LNCaP clone FGC (cell line): ENCODE data around the gene UNC119B.

Experiments
- DNase-seq: peaks from one replicate; pipeline ENCODE4 v3.0.0-alpha.2; 2011; ENCODE audit warnings: low read depth
- H3K4me3 ChIP-seq: 2 replicates; pipeline ENCODE4 v1.5.1; 2011; ENCODE audit warnings: mild to moderate bottlenecking, low read depth, low read length, control low read depth
- TF ChIP-seq, protein P1 (sequence below): IDR thresholded peaks from 2 replicates; pipeline ENCODE4 v1.5.1; 2012; ENCODE audit warnings: mild to moderate bottlenecking; ENCODE audit not compliant: control insufficient read depth, insufficient read depth; ENCODE audit errors: extremely low read depth

UNC119B gene

DNA sequence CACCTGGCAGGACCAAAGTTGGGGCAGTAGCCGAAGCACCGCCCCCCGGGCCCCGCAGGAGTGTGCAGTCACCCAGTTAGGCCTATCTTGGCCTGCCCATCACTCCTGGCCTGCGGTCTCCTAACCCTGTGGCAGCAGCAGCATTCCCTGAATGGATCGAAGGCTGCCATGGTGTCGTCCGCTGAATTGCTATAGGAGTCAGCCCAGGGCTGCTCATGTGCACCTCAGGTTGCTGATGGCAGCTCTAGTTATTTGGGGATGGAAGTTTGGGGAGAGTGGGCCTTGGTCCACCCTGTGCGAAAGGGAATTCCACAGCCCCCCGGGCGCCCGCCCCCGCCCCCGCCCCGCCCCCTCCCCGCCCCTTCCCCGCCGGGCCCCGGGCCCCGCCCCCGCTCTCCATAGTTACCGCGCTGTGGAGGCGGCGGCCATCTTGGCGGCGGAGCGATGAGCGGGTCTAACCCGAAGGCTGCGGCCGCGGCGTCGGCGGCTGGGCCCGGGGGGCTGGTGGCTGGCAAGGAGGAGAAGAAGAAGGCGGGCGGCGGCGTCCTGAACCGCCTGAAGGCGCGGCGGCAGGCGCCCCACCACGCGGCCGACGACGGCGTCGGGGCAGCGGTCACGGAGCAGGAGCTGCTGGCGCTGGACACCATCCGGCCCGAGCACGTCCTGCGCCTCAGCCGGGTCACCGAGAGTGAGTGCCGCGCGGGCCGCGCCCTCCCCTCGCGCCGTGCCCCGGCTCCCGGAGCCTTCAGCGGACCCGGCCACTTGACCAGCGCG, at the start of gene UNC119B:
TSS of gene UNC119B (plus strand) at position 428 of the 774 bp plus-strand sequence. CDS start at position 445, 17 bp downstream.
- TF ChIP-seq, protein P1, sequence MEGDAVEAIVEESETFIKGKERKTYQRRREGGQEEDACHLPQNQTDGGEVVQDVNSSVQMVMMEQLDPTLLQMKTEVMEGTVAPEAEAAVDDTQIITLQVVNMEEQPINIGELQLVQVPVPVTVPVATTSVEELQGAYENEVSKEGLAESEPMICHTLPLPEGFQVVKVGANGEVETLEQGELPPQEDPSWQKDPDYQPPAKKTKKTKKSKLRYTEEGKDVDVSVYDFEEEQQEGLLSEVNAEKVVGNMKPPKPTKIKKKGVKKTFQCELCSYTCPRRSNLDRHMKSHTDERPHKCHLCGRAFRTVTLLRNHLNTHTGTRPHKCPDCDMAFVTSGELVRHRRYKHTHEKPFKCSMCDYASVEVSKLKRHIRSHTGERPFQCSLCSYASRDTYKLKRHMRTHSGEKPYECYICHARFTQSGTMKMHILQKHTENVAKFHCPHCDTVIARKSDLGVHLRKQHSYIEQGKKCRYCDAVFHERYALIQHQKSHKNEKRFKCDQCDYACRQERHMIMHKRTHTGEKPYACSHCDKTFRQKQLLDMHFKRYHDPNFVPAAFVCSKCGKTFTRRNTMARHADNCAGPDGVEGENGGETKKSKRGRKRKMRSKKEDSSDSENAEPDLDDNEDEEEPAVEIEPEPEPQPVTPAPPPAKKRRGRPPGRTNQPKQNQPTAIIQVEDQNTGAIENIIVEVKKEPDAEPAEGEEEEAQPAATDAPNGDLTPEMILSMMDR: no peak
- no peak for DNase-seq
- H3K4me3 ChIP-seq: peak within 1 kb of the TSS; percentile 90

DNA sequence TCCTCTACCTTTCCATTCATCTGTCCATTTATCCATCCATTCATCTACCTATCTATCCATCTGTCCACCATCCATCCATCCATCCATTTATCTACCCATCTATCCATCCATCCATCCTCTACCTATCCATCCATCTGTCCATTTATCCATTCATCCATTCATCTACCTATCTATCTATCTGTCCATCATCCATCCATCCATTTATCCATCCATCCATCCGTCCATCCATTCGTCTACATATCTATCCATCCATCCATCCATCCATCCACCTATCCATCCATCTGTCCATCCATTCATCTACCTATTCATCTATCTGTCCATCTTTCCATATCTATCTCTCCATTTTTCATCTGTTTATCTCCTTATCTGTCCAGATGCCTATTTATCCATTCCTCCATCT, 48.8 kb upstream of the UNC119B start:
- TF ChIP-seq, protein P1: no peak
- no peak overlapping the region for H3K4me3 ChIP-seq
- DNase-seq: no peak

DNA sequence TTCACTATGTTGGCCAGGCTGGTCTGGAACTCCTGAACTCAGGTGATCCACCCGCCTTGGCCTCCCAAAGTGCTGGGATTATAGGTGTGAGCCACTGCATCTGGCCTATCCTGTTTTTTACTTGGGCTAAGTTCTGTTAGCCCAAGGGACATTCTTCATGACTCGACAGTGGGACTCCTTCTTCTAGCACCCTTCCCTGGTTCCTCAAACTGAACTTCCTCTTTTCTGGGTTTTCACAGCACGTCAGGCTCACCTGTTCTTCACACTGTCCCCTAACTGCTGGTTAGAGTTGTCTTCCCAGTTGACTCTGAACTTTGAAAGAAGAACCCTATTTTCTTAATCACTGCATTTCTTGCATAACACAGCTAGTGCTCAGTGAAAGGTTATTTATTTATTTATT, 47.4 kb upstream of the UNC119B start:
- H3K4me3 ChIP-seq: no peak overlapping the region
- TF ChIP-seq, protein P1: no peak
- DNase-seq: no peak

DNA sequence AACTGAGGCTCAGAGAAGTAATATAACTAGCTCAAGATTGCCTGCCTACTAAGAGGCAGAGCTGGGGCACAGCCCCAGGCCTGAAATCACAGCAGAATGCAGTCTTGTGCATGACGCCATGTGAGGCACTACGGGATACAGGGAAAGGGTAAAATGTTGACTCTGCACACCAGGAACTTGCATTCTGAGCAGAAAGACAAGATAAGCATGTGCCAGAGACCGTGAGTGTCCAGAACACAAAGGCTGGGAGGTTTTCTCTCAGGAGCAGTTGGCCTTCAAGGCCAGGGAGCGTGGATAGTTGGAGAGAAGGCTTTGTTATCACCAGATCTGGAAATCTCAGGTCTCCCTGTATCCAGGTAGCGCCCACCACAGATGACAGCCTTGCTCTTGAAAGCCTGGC, 46.5 kb upstream of the UNC119B start:
- TF ChIP-seq, protein P1: no peak
- no peak for DNase-seq
- no peak overlapping the region for H3K4me3 ChIP-seq

DNA sequence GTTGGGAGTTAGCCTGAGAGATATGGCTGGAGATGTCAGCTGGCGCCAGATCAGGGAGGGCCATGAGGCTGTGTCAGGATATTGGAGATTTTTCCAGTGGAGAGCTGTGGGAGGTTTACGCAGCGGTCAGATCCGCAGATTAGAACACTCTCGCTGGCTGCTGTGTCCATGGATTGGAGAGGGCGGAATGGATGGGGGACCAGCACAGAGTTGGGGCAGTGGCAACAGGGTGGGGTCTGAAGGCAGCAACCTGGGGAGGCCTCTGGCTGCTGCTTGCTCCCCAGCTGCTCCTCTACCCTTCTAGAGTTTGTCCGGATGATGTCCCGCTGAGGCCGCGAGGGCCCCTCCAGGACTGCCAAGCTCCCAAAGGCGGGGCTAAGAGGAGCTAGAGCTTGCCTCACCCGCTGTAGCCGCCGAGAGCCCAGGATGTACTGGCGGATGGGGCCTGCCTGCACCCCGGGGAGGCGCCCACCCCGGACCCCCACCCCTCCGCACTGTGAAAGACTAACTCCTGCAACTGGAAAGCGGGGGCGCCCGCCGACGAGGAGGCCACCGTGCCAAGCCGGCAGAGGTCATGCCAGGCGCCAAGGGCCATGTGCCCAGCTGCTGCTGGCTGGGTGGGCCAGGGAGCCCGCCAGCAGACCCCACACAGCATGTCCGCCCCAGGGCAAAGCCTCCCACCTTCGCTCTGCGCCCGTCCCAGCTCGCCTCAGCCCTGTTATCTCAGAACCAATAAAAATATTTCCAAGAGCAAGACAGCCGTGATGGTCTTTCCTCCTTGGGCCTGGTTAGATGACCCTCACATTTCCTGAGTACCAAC, 43.5 kb upstream of the UNC119B start:
- TF ChIP-seq, protein P1: no peak
- DNase-seq: no peak
- no peak overlapping the region for H3K4me3 ChIP-seq

DNA sequence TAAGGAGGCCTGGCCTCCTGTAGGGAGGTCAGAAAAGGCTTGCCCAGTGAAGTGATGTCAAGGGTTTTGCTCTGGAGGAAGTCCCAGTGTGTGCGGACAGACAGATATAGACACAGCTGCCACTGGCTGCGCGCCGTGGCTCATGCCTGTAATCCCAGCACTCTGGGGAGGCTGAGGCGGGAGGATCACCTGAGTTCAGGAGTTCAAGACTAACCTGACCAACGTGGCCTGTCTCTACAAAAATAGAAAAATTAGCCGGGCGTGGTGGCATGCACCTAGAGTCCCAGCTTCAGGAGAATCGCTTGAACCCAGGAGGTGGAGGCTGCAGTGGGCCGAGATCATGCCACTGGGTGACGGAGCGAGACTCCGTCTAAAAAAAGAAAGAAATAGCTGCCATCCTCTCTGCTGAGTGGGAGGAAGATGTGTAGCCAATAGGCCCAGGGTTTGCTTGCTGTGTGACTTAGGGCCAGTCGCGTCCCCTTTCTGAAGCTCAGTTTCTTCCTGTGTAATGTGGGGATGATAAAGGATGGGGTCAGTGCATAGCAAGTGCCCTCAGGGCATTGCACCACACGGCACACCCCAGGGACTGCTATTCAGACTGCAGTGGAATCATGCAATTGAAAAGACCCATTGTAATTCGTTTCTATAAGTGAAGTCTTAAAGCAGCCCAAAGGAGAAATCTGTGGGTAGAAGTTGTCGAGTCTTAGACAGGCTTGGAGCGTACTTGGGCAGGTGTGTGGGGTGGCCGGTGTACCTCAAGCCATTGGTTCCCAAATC, 42.0 kb upstream of the UNC119B start:
- H3K4me3 ChIP-seq: no peak overlapping the region
- TF ChIP-seq, protein P1: no peak
- DNase-seq: no peak
